Measurements from ENCODE around the gene ANKRD33B.

The ANKRD33B gene

DNA sequence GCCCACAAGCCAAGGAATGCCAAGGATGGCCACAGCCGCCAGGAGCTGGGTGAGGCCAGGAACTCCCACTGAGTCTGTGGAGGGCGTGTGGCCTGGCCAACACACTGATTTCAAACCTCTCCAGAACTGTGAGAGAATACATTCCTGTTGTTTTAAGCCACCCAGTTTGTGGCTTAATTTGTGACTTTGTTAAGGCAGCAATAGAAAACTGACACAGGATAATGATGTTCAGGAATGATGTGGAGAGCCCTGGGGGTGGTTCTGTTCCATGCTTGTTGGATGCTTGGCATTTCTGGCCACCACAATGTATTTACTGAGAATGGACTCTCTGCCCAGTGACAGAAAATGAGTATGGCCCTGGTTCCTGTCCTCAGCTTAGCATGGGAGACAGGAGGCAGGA is 114.4 kb downstream of the ANKRD33B start:
- DNase-seq (ENCODE audit: low spot score): no peak
- Histone ChIP-seq H3K27ac (no peak overlapping the region), H3K4me3 (no peak overlapping the region)
- TF ChIP-seq CTCF (IDR thresholded peaks at IDR 0.05): no peak

GRCh38 chr5:10679336-10679988 is 115.6 kb downstream of the ANKRD33B start:
- Histone ChIP-seq H3K4me3 (no peak overlapping the region), H3K27ac (no peak overlapping the region)
- no peak for TF ChIP-seq CTCF (IDR thresholded peaks at IDR 0.05)
- DNase-seq (ENCODE audit: low spot score): peak; percentile 62

DNA sequence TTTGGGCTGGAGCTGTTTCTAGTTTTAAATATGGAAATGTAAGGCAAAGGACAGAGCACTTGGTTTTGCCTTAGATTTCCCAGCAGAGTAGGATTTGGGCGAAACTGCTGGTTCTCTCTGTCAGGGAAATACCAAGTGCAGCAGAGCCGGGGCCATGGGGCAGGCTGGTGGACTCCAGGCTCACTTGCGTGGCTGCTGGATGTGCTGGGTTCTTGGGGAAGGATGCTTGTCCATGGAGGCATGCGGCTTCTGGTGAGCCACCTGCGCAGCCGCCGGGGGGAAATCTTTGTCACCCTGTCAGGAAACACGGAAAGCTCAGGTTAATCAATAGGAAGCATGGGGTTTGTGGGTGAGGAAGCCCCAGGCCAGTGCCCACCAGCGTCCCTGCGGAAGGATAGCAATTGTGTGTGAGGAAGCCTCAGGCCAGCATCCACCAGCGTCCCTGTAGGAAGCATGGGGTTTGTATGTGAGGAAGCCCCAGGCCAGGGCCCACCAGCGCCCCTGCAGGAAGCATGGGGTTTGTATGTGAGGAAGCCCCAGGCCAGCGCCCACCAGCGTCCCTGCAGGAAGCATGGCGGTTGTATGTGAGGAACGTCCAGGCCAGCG is 117.1 kb downstream of the ANKRD33B start:
- Histone ChIP-seq H3K27ac (no peak overlapping the region), H3K4me3 (no peak overlapping the region)
- no peak for TF ChIP-seq CTCF (IDR thresholded peaks at IDR 0.05)
- DNase-seq (ENCODE audit: low spot score): peak; percentile 57

DNA sequence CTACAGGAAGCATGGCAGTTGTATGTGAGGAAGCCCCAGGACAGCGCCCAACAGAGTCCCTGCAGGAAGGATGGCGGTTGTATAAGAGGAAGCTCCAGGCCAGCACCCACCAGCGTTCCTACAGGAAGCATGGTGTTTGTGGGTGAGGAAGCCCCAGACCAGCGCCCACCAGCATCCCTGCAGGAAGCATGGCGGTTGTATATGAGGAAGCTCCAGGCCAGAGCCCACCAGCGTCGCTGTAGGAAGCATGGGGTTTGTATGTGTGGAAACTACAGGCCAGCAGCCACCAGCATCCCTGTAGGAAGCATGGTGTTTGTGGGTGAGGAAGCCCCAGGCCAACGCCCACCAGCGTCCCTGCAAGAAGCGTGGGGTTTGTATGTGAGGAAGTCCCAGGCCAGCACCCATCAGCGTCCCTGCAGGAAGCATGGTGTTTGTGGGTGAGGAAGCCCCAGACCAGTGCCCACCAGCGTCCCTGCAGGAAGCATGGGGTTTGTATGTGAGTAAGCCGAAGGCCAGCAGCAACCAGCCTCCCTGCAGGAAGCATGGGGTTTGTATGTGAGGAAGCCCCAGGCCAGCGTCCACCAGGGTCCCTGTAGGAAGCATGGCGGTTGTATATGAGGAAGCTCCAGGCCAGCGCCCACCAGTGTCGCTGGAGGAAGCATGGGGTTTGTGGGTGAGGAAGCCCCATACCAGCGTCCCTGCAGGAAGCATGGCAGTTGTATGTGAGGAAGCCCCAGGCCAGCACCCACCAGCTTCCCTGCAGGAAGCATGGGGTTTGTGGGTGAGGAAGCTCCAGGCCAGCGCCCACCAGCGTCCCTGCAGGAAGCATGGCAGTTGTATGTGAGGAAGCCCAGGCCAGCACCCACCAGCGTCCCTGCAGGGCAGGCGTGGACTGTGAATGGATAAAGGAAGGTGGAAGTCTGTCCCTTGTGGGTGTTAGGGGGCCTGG is 118.1 kb downstream of the ANKRD33B start:
- H3K4me3 ChIP-seq: no peak overlapping the region
- TF ChIP-seq CTCF (IDR thresholded peaks at IDR 0.05): no peak
- peak; percentile 68 for DNase-seq (ENCODE audit: low spot score)
- no peak overlapping the region for H3K27ac ChIP-seq

GRCh38 chr5:10682801-10683525 is 119.1 kb downstream of the ANKRD33B start:
- no peak for TF ChIP-seq CTCF (IDR thresholded peaks at IDR 0.05)
- no peak overlapping the region for H3K27ac ChIP-seq
- H3K4me3 ChIP-seq: no peak overlapping the region
- DNase-seq (ENCODE audit: low spot score): no peak

DNA sequence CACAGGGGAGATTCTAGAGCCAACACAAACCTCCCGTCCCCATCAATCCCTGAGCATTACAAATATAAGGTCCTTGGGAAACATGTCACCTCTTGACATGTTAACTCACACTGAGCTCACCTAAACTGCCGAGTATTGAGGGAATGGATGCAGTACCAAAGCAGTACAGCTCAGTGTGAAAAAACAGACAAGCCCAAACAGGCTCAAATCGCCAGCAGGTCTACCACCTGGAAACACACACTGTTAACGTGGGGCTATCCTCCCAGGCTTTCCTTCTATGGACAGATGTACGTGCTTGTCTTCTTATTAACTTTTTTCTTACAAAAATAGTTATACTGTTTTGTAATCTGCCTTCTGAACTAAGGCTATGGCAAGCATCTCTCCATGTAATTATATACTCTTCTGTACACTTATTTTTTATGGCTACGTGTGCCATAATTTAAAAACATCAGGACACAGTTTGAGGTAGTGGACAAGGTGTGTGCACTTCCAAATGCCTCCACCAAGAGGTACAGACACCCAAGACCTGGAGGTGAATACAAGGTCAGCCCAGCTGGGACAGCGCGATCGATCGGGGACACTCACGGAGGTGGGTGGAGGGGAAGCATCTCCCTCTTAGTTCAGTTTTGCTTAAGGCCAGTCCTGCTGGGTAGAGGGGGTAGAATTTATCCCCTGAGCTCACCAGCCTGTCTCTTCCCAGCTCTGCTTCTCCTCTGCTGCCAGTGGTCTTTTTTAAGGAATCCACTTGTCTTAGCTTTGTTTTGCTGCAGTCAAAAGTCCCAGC is 120.6 kb downstream of the ANKRD33B start:
- H3K27ac ChIP-seq: no peak overlapping the region
- no peak for TF ChIP-seq CTCF (IDR thresholded peaks at IDR 0.05)
- DNase-seq (ENCODE audit: low spot score): no peak
- H3K4me3 ChIP-seq: no peak overlapping the region

Measured in coronary artery (tissue), 2 donors.